ENCODE measurements around the gene USP9X. TPM values are rescaled to one million over a fixed set of nuclear protein-coding genes. Genes with fewer than 3 reads are reported as not detected.
"Not testable (repeated sequence)": the region's sequence is repeated elsewhere in the genome, so short reads cannot be mapped to it uniquely, and the experiment has no call there.

The USP9X gene
- total RNA-seq, 1 donor from 2014 or later, result 53.2 TPM

DNA sequence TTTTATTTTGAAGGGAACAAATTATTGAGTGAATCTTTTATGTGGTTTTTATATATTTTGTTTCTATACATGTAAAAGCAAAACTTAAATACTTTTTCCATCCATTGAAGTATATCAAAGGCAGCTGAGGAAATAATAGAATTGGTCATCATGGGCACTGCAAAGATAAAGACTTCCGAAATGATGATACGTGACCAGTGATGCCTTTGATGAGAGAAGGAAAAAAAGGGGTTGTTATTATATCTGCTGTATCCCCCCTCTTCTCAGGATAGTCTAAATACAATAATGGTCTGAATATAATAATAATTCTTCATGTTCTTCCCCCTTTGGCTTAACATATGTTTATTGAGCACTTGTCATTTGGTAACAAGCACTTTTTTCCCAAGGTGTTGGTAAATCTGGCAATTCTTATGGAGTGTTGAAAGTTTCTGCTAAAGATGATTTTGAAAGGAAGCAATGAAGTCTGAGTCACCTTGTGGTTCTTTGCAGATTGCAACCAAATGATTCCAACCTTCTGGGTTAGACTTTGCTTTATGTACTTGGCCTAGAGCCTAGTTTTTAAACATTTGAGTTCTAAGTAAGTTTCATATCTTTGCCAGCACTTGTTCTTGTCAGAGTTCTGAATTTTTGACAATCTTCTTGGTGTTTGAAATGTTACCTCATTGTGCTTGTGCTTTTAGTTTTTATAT lies 60.8 kb downstream of the USP9X start:
- H3K4me3 ChIP-seq (ENCODE audit: low read depth, low read length), result no peak overlapping the region
- no peaks in the 10 kb centered on the region for H3K36me3 ChIP-seq (ENCODE audit: control insufficient read depth, insufficient read depth, low read length)
- TF ChIP-seq, protein P1, sequence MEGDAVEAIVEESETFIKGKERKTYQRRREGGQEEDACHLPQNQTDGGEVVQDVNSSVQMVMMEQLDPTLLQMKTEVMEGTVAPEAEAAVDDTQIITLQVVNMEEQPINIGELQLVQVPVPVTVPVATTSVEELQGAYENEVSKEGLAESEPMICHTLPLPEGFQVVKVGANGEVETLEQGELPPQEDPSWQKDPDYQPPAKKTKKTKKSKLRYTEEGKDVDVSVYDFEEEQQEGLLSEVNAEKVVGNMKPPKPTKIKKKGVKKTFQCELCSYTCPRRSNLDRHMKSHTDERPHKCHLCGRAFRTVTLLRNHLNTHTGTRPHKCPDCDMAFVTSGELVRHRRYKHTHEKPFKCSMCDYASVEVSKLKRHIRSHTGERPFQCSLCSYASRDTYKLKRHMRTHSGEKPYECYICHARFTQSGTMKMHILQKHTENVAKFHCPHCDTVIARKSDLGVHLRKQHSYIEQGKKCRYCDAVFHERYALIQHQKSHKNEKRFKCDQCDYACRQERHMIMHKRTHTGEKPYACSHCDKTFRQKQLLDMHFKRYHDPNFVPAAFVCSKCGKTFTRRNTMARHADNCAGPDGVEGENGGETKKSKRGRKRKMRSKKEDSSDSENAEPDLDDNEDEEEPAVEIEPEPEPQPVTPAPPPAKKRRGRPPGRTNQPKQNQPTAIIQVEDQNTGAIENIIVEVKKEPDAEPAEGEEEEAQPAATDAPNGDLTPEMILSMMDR (IDR thresholded peaks at IDR 0.05; ENCODE audit: insufficient read depth, low read length, severe bottlenecking), result no peak
- peak; percentile 85 for DNase-seq (ENCODE audit: low read depth)
- no peaks in the 10 kb centered on the region for H3K27me3 ChIP-seq (ENCODE audit: control insufficient read depth, insufficient read depth, low read length)
- peak; percentile 76 for FAIRE-seq

GRCh38 chrX:41148553-41148952 lies 63.3 kb downstream of the USP9X start:
- no peak for FAIRE-seq

DNA sequence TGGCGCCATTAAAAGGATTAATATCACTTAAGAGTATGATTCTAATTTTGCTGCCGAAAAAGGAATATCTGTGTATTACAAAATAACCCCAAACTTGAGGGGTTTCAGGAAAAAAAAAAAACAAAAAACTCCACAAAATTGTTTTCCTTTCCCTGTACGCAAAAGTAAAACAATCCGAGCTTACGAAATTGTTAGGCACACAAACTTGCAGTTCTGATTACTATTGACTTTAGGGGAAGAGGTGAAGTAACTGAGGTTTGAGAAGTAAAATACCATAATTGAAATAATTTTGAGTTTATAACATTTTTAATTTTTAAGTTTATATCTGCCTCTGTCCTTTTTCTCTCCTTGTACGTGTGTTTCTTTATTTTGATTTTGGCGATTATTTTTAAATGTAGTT lies 64.8 kb downstream of the USP9X start:
- H3K36me3 ChIP-seq (ENCODE audit: control insufficient read depth, insufficient read depth, low read length), result peaks cover 2% of the 10 kb centered on the region
- TF ChIP-seq, protein P1 (IDR thresholded peaks at IDR 0.05; ENCODE audit: insufficient read depth, low read length, severe bottlenecking), result no peak
- no peaks in the 10 kb centered on the region for H3K27me3 ChIP-seq (ENCODE audit: control insufficient read depth, insufficient read depth, low read length)
- FAIRE-seq (no peak), DNase-seq (ENCODE audit: low read depth) (no peak)
- no peak overlapping the region for H3K4me3 ChIP-seq (ENCODE audit: low read depth, low read length)

More at GRCh38 chrX:41148553-41148952, 63.3 kb downstream of the USP9X start:
- H3K4me3 ChIP-seq (ENCODE audit: low read depth, low read length), result no peak overlapping the region
- peak; percentile 52 for DNase-seq (ENCODE audit: low read depth)
- H3K36me3 ChIP-seq (ENCODE audit: control insufficient read depth, insufficient read depth, low read length), result no peaks in the 10 kb centered on the region
- TF ChIP-seq, protein P1 (IDR thresholded peaks at IDR 0.05; ENCODE audit: insufficient read depth, low read length, severe bottlenecking), result no peak
- no peaks in the 10 kb centered on the region for H3K27me3 ChIP-seq (ENCODE audit: control insufficient read depth, insufficient read depth, low read length)

DNA sequence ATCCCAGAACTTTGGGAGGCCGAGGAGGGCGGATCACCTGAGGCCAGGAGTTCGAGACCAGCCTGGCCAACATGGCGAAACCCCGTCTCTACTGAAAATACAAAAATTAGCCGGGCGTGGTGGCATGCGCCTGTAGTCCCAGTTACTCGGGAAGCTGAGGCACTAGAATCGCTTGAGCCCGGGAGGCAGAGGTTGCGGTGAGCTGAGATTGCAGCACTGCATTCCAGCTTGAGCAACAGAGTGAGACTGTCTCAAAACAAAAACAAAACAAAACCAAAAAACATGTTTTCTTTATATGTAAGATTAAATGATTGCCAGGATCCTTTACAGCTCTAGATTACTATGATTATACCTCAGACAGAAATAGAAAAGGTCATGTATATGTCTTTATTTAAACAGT lies 66.5 kb downstream of the USP9X start:
- not testable (repeated sequence) for DNase-seq (ENCODE audit: low read depth); H3K4me3 ChIP-seq (ENCODE audit: low read depth, low read length); FAIRE-seq; H3K36me3 ChIP-seq (ENCODE audit: control insufficient read depth, insufficient read depth, low read length); H3K27me3 ChIP-seq (ENCODE audit: control insufficient read depth, insufficient read depth, low read length)

DNA sequence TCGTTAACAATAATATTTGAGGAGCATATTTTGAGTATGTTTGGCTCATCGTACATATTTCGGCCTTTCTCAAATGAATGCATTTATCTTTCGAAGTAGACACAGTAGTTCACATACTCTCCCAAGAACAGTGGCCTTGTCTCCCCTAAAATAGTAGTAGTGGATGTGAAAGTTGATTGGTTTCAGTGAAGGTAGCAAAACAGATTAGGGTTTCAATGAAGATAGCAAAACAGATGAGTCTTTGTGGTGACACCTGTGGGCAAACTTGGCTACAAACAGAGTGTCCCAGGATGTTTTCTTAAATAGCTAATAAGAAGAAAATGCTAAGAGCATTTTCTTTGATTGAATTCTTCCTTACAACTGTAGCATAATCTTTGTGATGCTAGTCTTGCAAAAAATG lies 67.0 kb downstream of the USP9X start:
- TF ChIP-seq, protein P1 (IDR thresholded peaks at IDR 0.05; ENCODE audit: insufficient read depth, low read length, severe bottlenecking), result no peak
- no peak for DNase-seq (ENCODE audit: low read depth)
- FAIRE-seq, result no peak
- Histone ChIP-seq H3K36me3 (ENCODE audit: control insufficient read depth, insufficient read depth, low read length) (peaks cover 4% of the 10 kb centered on the region), H3K4me3 (ENCODE audit: low read depth, low read length) (no peak overlapping the region), H3K27me3 (ENCODE audit: control insufficient read depth, insufficient read depth, low read length) (no peaks in the 10 kb centered on the region)

GRCh38 chrX:41153448-41153847 lies 68.2 kb downstream of the USP9X start:
- TF ChIP-seq, protein P1 (IDR thresholded peaks at IDR 0.05; ENCODE audit: insufficient read depth, low read length, severe bottlenecking), result no peak
- DNase-seq (ENCODE audit: low read depth) (peak; percentile 76), FAIRE-seq (peak; percentile 60)
- Histone ChIP-seq H3K27me3 (ENCODE audit: control insufficient read depth, insufficient read depth, low read length) (no peaks in the 10 kb centered on the region), H3K4me3 (ENCODE audit: low read depth, low read length) (no peak overlapping the region), H3K36me3 (ENCODE audit: control insufficient read depth, insufficient read depth, low read length) (peaks cover 5% of the 10 kb centered on the region)
